Measurements from ENCODE around the gene MAPK8IP1.

GRCh38 chr11:45927332-45927683, 41.9 kb downstream of the MAPK8IP1 start:
- TF ChIP-seq PATZ1 (CRISPR knock-in tag; IDR thresholded peaks at IDR 0.05; ENCODE audit: borderline replicate concordance): no peak
- no peak for TF ChIP-seq TOX (CRISPR knock-in tag; IDR thresholded peaks at IDR 0.05; ENCODE audit: borderline replicate concordance)
- TF ChIP-seq ZFP3 (CRISPR knock-in tag; IDR thresholded peaks at IDR 0.05): no peak
- TF ChIP-seq CSDC2 (CRISPR knock-in tag; IDR thresholded peaks at IDR 0.05): no peak
- no peak for TF ChIP-seq OSR1 (CRISPR knock-in tag; IDR thresholded peaks at IDR 0.05)
- no peak for TF ChIP-seq SNAI2 (CRISPR knock-in tag; IDR thresholded peaks at IDR 0.05)
- no peak for TF ChIP-seq RARB (CRISPR knock-in tag; IDR thresholded peaks at IDR 0.05)

Data from SK-N-SH treated with all-trans-retinoic acid at 6 μM for 48 hours (cell line).